Left lung (tissue), 10 donors: ENCODE results near the gene MAT2A. TPM values are rescaled to one million over a fixed set of nuclear protein-coding genes. Genes with fewer than 3 reads are reported as not detected.

Source experiments
- ATAC-seq: fragments of 200-7000 bp; cut with Tn5 transposase; one replicate; pipeline ENCODE4 v1.9.1; 2020; ENCODE audit warnings: moderate library complexity
- DNase-seq, 4 donors: peaks; one replicate each; pipeline ENCODE4 v3.0.0-alpha.2; 2013 to 2020
- H3K27ac ChIP-seq, 2 donors: fragments of 200-600 bp; sonication (generic) in 1 of 2; one replicate each; pipeline versions ENCODE4 v1.5.0 to v1.8.0; 2020 to 2021
- H3K27me3 ChIP-seq, 2 donors: fragments of 200-600 bp; sonication (generic) in 1 of 2; one replicate each; pipeline versions ENCODE4 v1.5.0 to v1.8.0; 2020 to 2021
- H3K36me3 ChIP-seq, 2 donors: fragments of 200-600 bp; sonication (generic) in 1 of 2; one replicate each; pipeline versions ENCODE4 v1.5.0 to v1.8.0; 2020 to 2021
- H3K4me1 ChIP-seq, 2 donors: fragments of 200-600 bp; one replicate each; pipeline ENCODE4 v1.8.0; 2021
- H3K4me3 ChIP-seq, 2 donors: fragments of 200-600 bp; sonication (generic) in 1 of 2; one replicate each; pipeline versions ENCODE4 v1.5.0 to v1.8.0; 2020 to 2021; ENCODE audit warnings: mild to moderate bottlenecking in 1 of 2
- H3K9me3 ChIP-seq, 2 donors: fragments of 200-600 bp; sonication (generic) in 1 of 2; one replicate each; pipeline versions ENCODE4 v1.5.0 to v1.8.0; 2020 to 2021
- CTCF ChIP-seq, 2 donors: fragments of 200-600 bp; sonication (generic) in 1 of 2; IDR thresholded peaks; one replicate each; pipeline versions ENCODE4 v1.5.0 to v1.8.0; 2021; ENCODE audit warnings: antibody characterized with exemption in 2 of 2
- intact Hi-C, 2 donors: fragments of 100-400 bp; cut with DNase I; formaldehyde crosslinking; loops; one replicate each; pipeline versions ENCODE4 v1.11.2 to v1.14.2; 2022
- polyA plus RNA-seq, 6 donors: library from polyadenylated mRNA; unstranded; fragments of 120-200 nt; gene quantifications; one replicate each; pipeline ENCODE4 v1.2.1, GENCODE V29; 2013; ENCODE audit not compliant: insufficient read length in 6 of 6
- total RNA-seq, 2 donors: library from RNA; stranded (reverse); fragmentation: NEBNext Ultra II Directional; extraction: Animal tissue kit (Norgen Biotek cat#: 25700); gene quantifications; one replicate each; pipeline ENCODE4 v1.2.1, GENCODE V29; 2021
- donor health status: DM: no; HTN: yes; CAD: no.
- donor health status: DM: no; HTN: no; CAD: no.

MAT2A gene
- total and polyA plus RNA-seq, 8 donors: 135 to 341 (median 295) TPM

GRCh38 chr2:85534881-85535280 is 4.1 kb upstream of the MAT2A start:
- Histone ChIP-seq H3K4me1 (peaks cover 7 to 48% of the 10 kb centered on the region in 2 donors), H3K36me3 (no peaks in the 10 kb centered on the region), H3K4me3 (no peak overlapping the region), H3K9me3 (no peaks in the 10 kb centered on the region), H3K27me3 (no peaks in the 10 kb centered on the region), H3K27ac (peak overlapping the region in 1 of 2 donors; percentile 71)
- no peak for ATAC-seq
- no peak for TF ChIP-seq CTCF (IDR thresholded peaks at IDR 0.05)
- no peak for DNase-seq
- intact Hi-C loops: loop anchor here in 1 of 2 donors (5.0 kb wide), 1 partner anchor 108 kb away; no protein-coding TSS in a partner anchor

GRCh38 chr2:85536479-85536878 is 2.5 kb upstream of the MAT2A start:
- no peak overlapping the region for H3K27ac ChIP-seq
- intact Hi-C loops: loop anchor here in 1 of 2 donors (5.0 kb wide), 1 partner anchor 109 kb away; no protein-coding TSS in a partner anchor
- TF ChIP-seq CTCF (IDR thresholded peaks at IDR 0.05): no peak
- DNase-seq (no peak), ATAC-seq (no peak)
- H3K36me3 ChIP-seq: peaks cover 0 to 10% of the 10 kb centered on the region in 2 donors
- no peak overlapping the region for H3K4me3 ChIP-seq
- no peaks in the 10 kb centered on the region for H3K9me3 ChIP-seq
- H3K4me1 ChIP-seq: peaks cover 15 to 56% of the 10 kb centered on the region in 2 donors
- no peaks in the 10 kb centered on the region for H3K27me3 ChIP-seq

- intact Hi-C loops: loop anchor here in 1 of 2 donors (5.0 kb wide), 1 partner anchor 111 kb away; no protein-coding TSS in a partner anchor
- Histone ChIP-seq H3K27me3 (no peaks in the 10 kb centered on the region), H3K27ac (peak overlapping the region; percentile 99), H3K4me3 (peak overlapping the region; percentile 99), H3K9me3 (no peaks in the 10 kb centered on the region), H3K4me1 (peaks cover 24 to 63% of the 10 kb centered on the region in 2 donors), H3K36me3 (peaks cover under 1 to 24% of the 10 kb centered on the region in 2 donors)
- peak; percentile 26 for ATAC-seq
- DNase-seq: peak; percentile 41 to 87 (median 68)
- TF ChIP-seq CTCF (IDR thresholded peaks at IDR 0.05): no peak
Observed at GRCh38 chr2:85537600-85538506, 1.1 kb upstream of the MAT2A start.

GRCh38 chr2:85539361-85540132 is 579 bp downstream of the MAT2A start:
- Histone ChIP-seq H3K4me3 (peak overlapping the region; percentile 99), H3K27me3 (no peaks in the 10 kb centered on the region), H3K27ac (peak overlapping the region; percentile 99), H3K36me3 (peaks cover 5 to 41% of the 10 kb centered on the region in 2 donors), H3K9me3 (no peaks in the 10 kb centered on the region), H3K4me1 (peaks cover 24 to 69% of the 10 kb centered on the region in 2 donors)
- ATAC-seq (peak; percentile 64), DNase-seq (peak; percentile 80 to 91 (median 82))
- TF ChIP-seq CTCF (IDR thresholded peaks at IDR 0.05): no peak
- intact Hi-C loops: loop anchor here in 1 of 2 donors (5.0 kb wide), 1 partner anchor 112 kb away; no protein-coding TSS in a partner anchor
